Measurements from ENCODE around the gene PLPP1. TPM values are rescaled to one million over a fixed set of nuclear protein-coding genes. Genes with fewer than 3 reads are reported as not detected.

The PLPP1 gene
- total RNA-seq, 1 experiment from 2014 or later, result 10.5 TPM

- Histone ChIP-seq H3K36me3 (ENCODE audit: control insufficient read depth in 1 of 2, insufficient read depth in 2 of 2, low read length in 2 of 2) (no peaks in the 10 kb centered on the region), H3K9ac (ENCODE audit: low read length) (no peak overlapping the region), H3K4me2 (ENCODE audit: low read length) (no peak overlapping the region), H3K79me2 (ENCODE audit: insufficient read depth, low read length) (no peaks in the 10 kb centered on the region), H3K4me3 (replicated peaks in 1 of 2; ENCODE audit: low read depth in 1 of 2, low read length in 2 of 2) (no peak overlapping the region), H4K20me1 (ENCODE audit: insufficient read depth) (no peaks in the 10 kb centered on the region), H3K27ac (ENCODE audit: low read depth, low read length) (no peak overlapping the region), H3K4me1 (ENCODE audit: control insufficient read depth in 1 of 2, insufficient read depth in 2 of 2, low read length in 2 of 2) (no peaks in the 10 kb centered on the region), H3K27me3 (ENCODE audit: insufficient read depth, low read length) (no peaks in the 10 kb centered on the region), H3K9me2 (ENCODE audit: insufficient read depth) (no peaks in the 10 kb centered on the region), H2AFZ (ENCODE audit: low read depth, low read length, poor library complexity, severe bottlenecking) (no peak overlapping the region), H3K9me3 (ENCODE audit: control insufficient read depth in 1 of 2, insufficient read depth in 1 of 2, low read depth in 1 of 2, low read length in 2 of 2) (no peaks in the 10 kb centered on the region)
- ATAC-seq (no peak), DNase-seq (ENCODE audit: low read depth, low spot score) (no peak)
- CTCF ChIA-PET, result no interaction called here
- RAD21 ChIA-PET (ENCODE audit: low non-redundant PET in 1 of 2, low total read pairs in 2 of 2, uncharacterized antibody in 2 of 2, unreplicated experiment in 2 of 2), result no interaction called here
- intact Hi-C loops (cut with micrococcal nuclease), result no loop called here
- TF ChIP-seq SIN3A (IDR thresholded peaks at IDR 0.05; ENCODE audit: low read depth), result no peak
- POLR2A ChIA-PET, result no interaction called here
- BruUV-seq (replicated peaks), result no TSS peak
These were observed 45.3 kb upstream of the PLPP1 start for GRCh38 chr5:55580042-55580441.

DNA sequence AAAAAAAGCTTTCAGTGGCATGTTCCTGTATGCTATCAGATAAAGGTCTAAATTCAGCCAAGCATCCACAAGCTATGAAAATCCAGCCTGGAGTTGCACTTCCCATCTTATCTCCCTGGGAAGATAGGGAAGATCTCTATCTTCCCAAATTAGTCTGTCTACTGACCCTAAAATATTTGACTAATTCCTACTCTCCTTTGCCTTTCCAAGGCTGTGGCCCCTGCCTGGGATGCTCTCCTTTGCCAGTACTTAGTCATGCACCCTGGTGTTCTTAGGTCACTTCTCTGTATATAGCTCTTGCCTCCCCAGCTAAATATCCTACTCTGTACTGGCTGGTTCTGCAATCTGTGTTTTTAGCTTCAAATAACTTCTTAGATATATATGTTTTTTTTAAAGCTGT, 44.0 kb upstream of the PLPP1 start:
- no peaks in the 10 kb centered on the region for H3K4me1 ChIP-seq (ENCODE audit: control insufficient read depth in 1 of 2, insufficient read depth in 2 of 2, low read length in 2 of 2)
- H3K9me3 ChIP-seq (ENCODE audit: control insufficient read depth in 1 of 2, insufficient read depth in 1 of 2, low read depth in 1 of 2, low read length in 2 of 2), result no peaks in the 10 kb centered on the region
- H3K27me3 ChIP-seq (ENCODE audit: insufficient read depth, low read length), result no peaks in the 10 kb centered on the region
- H3K79me2 ChIP-seq (ENCODE audit: insufficient read depth, low read length), result no peaks in the 10 kb centered on the region
- RAD21 ChIA-PET (ENCODE audit: low non-redundant PET in 1 of 2, low total read pairs in 2 of 2, uncharacterized antibody in 2 of 2, unreplicated experiment in 2 of 2), result no interaction called here
- H3K36me3 ChIP-seq (ENCODE audit: control insufficient read depth in 1 of 2, insufficient read depth in 2 of 2, low read length in 2 of 2), result no peaks in the 10 kb centered on the region
- H3K4me3 ChIP-seq (replicated peaks in 1 of 2; ENCODE audit: low read depth in 1 of 2, low read length in 2 of 2), result no peak overlapping the region
- ATAC-seq (no peak), DNase-seq (ENCODE audit: low read depth, low spot score) (no peak)
- H2AFZ ChIP-seq (ENCODE audit: low read depth, low read length, poor library complexity, severe bottlenecking), result no peak overlapping the region
- POLR2A ChIA-PET, result no interaction called here
- no peak overlapping the region for H3K27ac ChIP-seq (ENCODE audit: low read depth, low read length)
- no peaks in the 10 kb centered on the region for H3K9me2 ChIP-seq (ENCODE audit: insufficient read depth)
- H4K20me1 ChIP-seq (ENCODE audit: insufficient read depth), result no peaks in the 10 kb centered on the region
- BruUV-seq (replicated peaks), result no TSS peak
- CTCF ChIA-PET, result no interaction called here
- intact Hi-C loops (cut with micrococcal nuclease), result no loop called here
- no peak overlapping the region for H3K4me2 ChIP-seq (ENCODE audit: low read length)
- H3K9ac ChIP-seq (ENCODE audit: low read length), result no peak overlapping the region
- TF ChIP-seq ZNF274 (IDR thresholded peaks at IDR 0.05; ENCODE audit: low read depth, low read length) (no peak), JUND (IDR thresholded peaks at IDR 0.05) (no peak), POLR2AphosphoS5 (IDR thresholded peaks at IDR 0.05; ENCODE audit: low read depth, low read length) (no peak), SRF (IDR thresholded peaks at IDR 0.05; ENCODE audit: low read depth) (no peak), POLR2A (IDR thresholded peaks at IDR 0.05; ENCODE audit: borderline replicate concordance, extremely low read depth, insufficient read depth, insufficient read length) (no peak), EZH2phosphoT487 (IDR thresholded peaks at IDR 0.05; ENCODE audit: borderline replicate concordance) (no peak), TCF7L2 (IDR thresholded peaks at IDR 0.05; ENCODE audit: borderline replicate concordance, extremely low read depth, insufficient read depth, insufficient read length) (no peak), RAD21 (IDR thresholded peaks at IDR 0.05; ENCODE audit: low read depth) (no peak), SP1 (IDR thresholded peaks at IDR 0.05; ENCODE audit: low read depth) (no peak), SIN3A (IDR thresholded peaks at IDR 0.05; ENCODE audit: low read depth) (no peak), CEBPB (IDR thresholded peaks at IDR 0.05; ENCODE audit: low read depth) (no peak), ZBTB33 (IDR thresholded peaks at IDR 0.05; ENCODE audit: extremely low read depth, insufficient replicate concordance, low read length) (no peak), ELF1 (IDR thresholded peaks at IDR 0.05; ENCODE audit: borderline replicate concordance, low read depth) (no peak), ZFX (IDR thresholded peaks at IDR 0.05) (no peak), CBX3 (IDR thresholded peaks at IDR 0.05; ENCODE audit: low read depth) (no peak), YY1 (IDR thresholded peaks at IDR 0.05; ENCODE audit: extremely low read depth, insufficient replicate concordance, low read depth, low read length) (no peak)
- TF ChIP-seq, protein P1, sequence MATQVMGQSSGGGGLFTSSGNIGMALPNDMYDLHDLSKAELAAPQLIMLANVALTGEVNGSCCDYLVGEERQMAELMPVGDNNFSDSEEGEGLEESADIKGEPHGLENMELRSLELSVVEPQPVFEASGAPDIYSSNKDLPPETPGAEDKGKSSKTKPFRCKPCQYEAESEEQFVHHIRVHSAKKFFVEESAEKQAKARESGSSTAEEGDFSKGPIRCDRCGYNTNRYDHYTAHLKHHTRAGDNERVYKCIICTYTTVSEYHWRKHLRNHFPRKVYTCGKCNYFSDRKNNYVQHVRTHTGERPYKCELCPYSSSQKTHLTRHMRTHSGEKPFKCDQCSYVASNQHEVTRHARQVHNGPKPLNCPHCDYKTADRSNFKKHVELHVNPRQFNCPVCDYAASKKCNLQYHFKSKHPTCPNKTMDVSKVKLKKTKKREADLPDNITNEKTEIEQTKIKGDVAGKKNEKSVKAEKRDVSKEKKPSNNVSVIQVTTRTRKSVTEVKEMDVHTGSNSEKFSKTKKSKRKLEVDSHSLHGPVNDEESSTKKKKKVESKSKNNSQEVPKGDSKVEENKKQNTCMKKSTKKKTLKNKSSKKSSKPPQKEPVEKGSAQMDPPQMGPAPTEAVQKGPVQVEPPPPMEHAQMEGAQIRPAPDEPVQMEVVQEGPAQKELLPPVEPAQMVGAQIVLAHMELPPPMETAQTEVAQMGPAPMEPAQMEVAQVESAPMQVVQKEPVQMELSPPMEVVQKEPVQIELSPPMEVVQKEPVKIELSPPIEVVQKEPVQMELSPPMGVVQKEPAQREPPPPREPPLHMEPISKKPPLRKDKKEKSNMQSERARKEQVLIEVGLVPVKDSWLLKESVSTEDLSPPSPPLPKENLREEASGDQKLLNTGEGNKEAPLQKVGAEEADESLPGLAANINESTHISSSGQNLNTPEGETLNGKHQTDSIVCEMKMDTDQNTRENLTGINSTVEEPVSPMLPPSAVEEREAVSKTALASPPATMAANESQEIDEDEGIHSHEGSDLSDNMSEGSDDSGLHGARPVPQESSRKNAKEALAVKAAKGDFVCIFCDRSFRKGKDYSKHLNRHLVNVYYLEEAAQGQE (IDR thresholded peaks at IDR 0.05; ENCODE audit: low read depth), result no peak
- TF ChIP-seq, protein P2, sequence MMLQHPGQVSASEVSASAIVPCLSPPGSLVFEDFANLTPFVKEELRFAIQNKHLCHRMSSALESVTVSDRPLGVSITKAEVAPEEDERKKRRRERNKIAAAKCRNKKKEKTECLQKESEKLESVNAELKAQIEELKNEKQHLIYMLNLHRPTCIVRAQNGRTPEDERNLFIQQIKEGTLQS (IDR thresholded peaks at IDR 0.05), result no peak

Data from HCT116 (cell line).